K562 (cell line): ENCODE data around the gene CFD. TPM values are rescaled to one million over a fixed set of nuclear protein-coding genes. Genes with fewer than 3 reads are reported as not detected.
"Not testable (repeated sequence)": the region's sequence is repeated elsewhere in the genome, so short reads cannot be mapped to it uniquely, and the experiment has no call there.

Experiments
- ATAC-seq: fragments of 200-7000 bp; cut with Tn5 transposase; 3 replicates; pipeline ENCODE4 v1.9.1; 2020; ENCODE audit warnings: moderate library complexity
- BruUV-seq: library from RNA; stranded (reverse); fragments of 400-500 nt; replicated peaks from 2 replicates; lab custom pipeline; 2021; lab: Mats Ljungman, UMichigan
- CTCF ChIA-PET: fragments of 300-600 bp; formaldehyde crosslinking; extraction: SDS; loops from one replicate; lab custom pipeline; 2021; ENCODE audit warnings: low intra/inter-chr PET ratio; lab: Yijun Ruan, JAX
- POLR2A ChIA-PET: fragments of 300-600, 350-650 bp; sonication (Branson Sonifier 250); formaldehyde crosslinking; extraction: SDS; loops from one replicate; lab custom pipeline; 2021; ENCODE audit warnings: antibody characterized with exemption, inconsistent platforms; lab: Yijun Ruan, JAX
- DNase-seq, 4 experiments: peaks; one replicate each; pipeline versions ENCODE4 v3.0.0 to v3.0.0-alpha.2; 2011 to 2018; ENCODE audit warnings: low spot score in 3 of 4, mixed read lengths in 3 of 4; ENCODE audit errors: extremely low read depth in 1 of 4
- FAIRE-seq: peaks from 2 replicates; lab custom pipeline; 2011; peaks lifted over from hg19 to GRCh38; lab: Jason Lieb, UNC
- H2AFZ ChIP-seq: 2 replicates; pipeline ENCODE4 v1.6.0; 2011; ENCODE audit warnings: low read depth, low read length, control low read depth, inconsistent platforms
- H3K27ac ChIP-seq: fragments of 200-600 bp; 3 replicates; pipeline ENCODE4 v1.8.0; 2011; ENCODE audit warnings: low read depth, mild to moderate bottlenecking, control low read depth, inconsistent platforms, low read length, moderate library complexity, mixed read lengths; ENCODE audit errors: extremely low read depth
- H3K27me3 ChIP-seq, 2 experiments: fragments of 300-600 bp in 1 of 2; 2 replicates in 1 of 2; 3 replicates in 1 of 2; pipeline versions ENCODE4 v1.6.0 to v1.8.0; 2011; ENCODE audit warnings: inconsistent platforms in 2 of 2, low read length in 2 of 2, mild to moderate bottlenecking in 1 of 2, mixed read lengths in 1 of 2, moderate library complexity in 1 of 2; ENCODE audit not compliant: control insufficient read depth in 2 of 2, insufficient read depth in 2 of 2
- H3K36me3 ChIP-seq: fragments of 300-600 bp; 3 replicates; pipeline ENCODE4 v1.8.0; 2011; ENCODE audit warnings: mild to moderate bottlenecking, low read length, inconsistent platforms; ENCODE audit not compliant: control insufficient read depth, insufficient read depth
- H3K4me1 ChIP-seq, 2 experiments: fragments of 200-600 bp in 1 of 2; replicated peaks in 1 of 2; 2 replicates in 1 of 2; 3 replicates in 1 of 2; pipeline versions ENCODE4 v1.5.1 to v1.8.0; 2011; ENCODE audit warnings: inconsistent platforms in 2 of 2, low read length in 2 of 2, mild to moderate bottlenecking in 1 of 2, mixed read lengths in 1 of 2, moderate library complexity in 1 of 2; ENCODE audit not compliant: control insufficient read depth in 2 of 2, insufficient read depth in 2 of 2
- H3K4me2 ChIP-seq: 2 replicates; pipeline ENCODE4 v1.6.1; 2011; ENCODE audit warnings: low read length, control low read depth, inconsistent platforms, mixed read lengths; ENCODE audit not compliant: insufficient read depth
- H3K4me3 ChIP-seq: fragments of 200-600 bp; sonication (generic), shearing (Covaris generic); 2 replicates; pipeline ENCODE4 v1.5.1; 2016; ENCODE audit warnings: control low read depth, inconsistent platforms
- H3K79me2 ChIP-seq: fragments of 200-600 bp; 3 replicates; pipeline ENCODE4 v1.8.0; 2011; ENCODE audit warnings: low read length, inconsistent platforms; ENCODE audit not compliant: control insufficient read depth, insufficient read depth
- H3K9ac ChIP-seq, 2 experiments: 2 replicates each; pipeline versions ENCODE4 v1.6.0 to v1.6.1; 2011; ENCODE audit warnings: low read depth in 2 of 2, low read length in 2 of 2, control low read depth in 1 of 2, inconsistent platforms in 1 of 2, mild to moderate bottlenecking in 1 of 2, mixed read lengths in 1 of 2; ENCODE audit not compliant: insufficient read depth in 1 of 2
- H3K9me1 ChIP-seq: one replicate; pipeline ENCODE4 v1.6.0; 2011; ENCODE audit warnings: inconsistent platforms, mild to moderate bottlenecking, low read length, moderate library complexity; ENCODE audit not compliant: control insufficient read depth, insufficient read depth
- H3K9me3 ChIP-seq: replicated peaks from 2 replicates; pipeline ENCODE4 v1.5.1; 2011; ENCODE audit warnings: low read depth, low read length, inconsistent platforms; ENCODE audit not compliant: control insufficient read depth, insufficient read depth
- H4K20me1 ChIP-seq: replicated peaks from 2 replicates; pipeline ENCODE4 v1.6.1; 2011; ENCODE audit warnings: low read length, inconsistent platforms, mixed read lengths; ENCODE audit not compliant: control insufficient read depth, insufficient read depth
- FIP1L1 ChIP-seq: fragments of 200-400 bp; formaldehyde crosslinking; IDR thresholded peaks from 2 replicates; pipeline ENCODE4 v1.6.1; 2018; ENCODE audit warnings: mild to moderate bottlenecking, low read depth, low read length; ENCODE audit not compliant: poor library complexity, severe bottlenecking
- POLR2G ChIP-seq: fragments of 200-400 bp; formaldehyde crosslinking; IDR thresholded peaks from 2 replicates; pipeline ENCODE4 v1.6.1; 2017; ENCODE audit warnings: low read depth, mild to moderate bottlenecking, antibody characterized with exemption, low read length, moderate library complexity
- RBFOX2 ChIP-seq: fragments of 200-400 bp; formaldehyde crosslinking; IDR thresholded peaks from 2 replicates; pipeline ENCODE4 v1.6.1; 2017; ENCODE audit warnings: low read depth, mild to moderate bottlenecking, low read length, moderate library complexity
- WGBS: fragments of 100-300 bp; shearing (Covaris generic); methylation state at CpG from one replicate; pipeline ENCODE4 v1.1.6; 2016; ENCODE audit warnings: low coverage, mixed read lengths; ENCODE audit not compliant: insufficient coverage; ENCODE audit errors: missing lambda C conversion rate; 5-methylcytosine and 5-hydroxymethylcytosine counted together
- in situ Hi-C: fragments of 300-500 bp; cut with MboI; formaldehyde crosslinking; loops from 4 replicates; pipeline ENCODE4 v1.15.0; 2018; ENCODE audit warnings: inconsistent platforms, mixed read lengths
- intact Hi-C: fragments of 100-400 bp; cut with micrococcal nuclease; formaldehyde crosslinking; loops from 2 replicates; pipeline ENCODE4 v1.14.2; 2022
- polyA plus RNA-seq, 8 experiments: library from polyadenylated mRNA; depleted of rRNA in 4 of 8; stranded (reverse) in 5 of 8; unstranded in 3 of 8; fragments of >200 nt; fragmentation: Nextera tagmentation in 2 of 8; fragmentation: Illumina TruSeq in 1 of 8; extraction: Ambion mirVana in 2 of 8; extraction: Trizol in 1 of 8; gene quantifications; 2 replicates each; pipeline versions ENCODE4 v1.2.1 to v1.2.3, GENCODE V29; 2011 to 2014; ENCODE audit warnings: inconsistent platforms in 1 of 8, missing spikeins in 1 of 8
- total RNA-seq, 7 experiments: library from RNA; depleted of rRNA in 6 of 7; stranded (reverse); fragments of >200 nt in 6 of 7; fragmentation: Illumina TruSeq in 2 of 7; extraction: Trizol in 2 of 7; gene quantifications; 2 replicates each; pipeline versions ENCODE4 v1.2.1 to v1.2.3, GENCODE V29; 2011 to 2021; ENCODE audit warnings: low replicate concordance in 1 of 7

Gene CFD
- total and polyA plus RNA-seq, 9 of the 15 experiments (the other 6 are each of a cell fraction or from before 2014, with no cell fraction given): 0.52 to 59.4 (median 7.6) TPM

GRCh38 chr19:891421-892200 lies 32.1 kb downstream of the CFD start:
- POLR2A ChIA-PET: interaction anchor here (0.6 to 2.9 kb wide), 4 partner anchors 10 to 86 kb away, joined by 3 to 15 read pairs (median 7); no protein-coding TSS in a partner anchor
- H3K9me3 ChIP-seq, H4K20me1 ChIP-seq, H3K9me1 ChIP-seq, H2AFZ ChIP-seq, FAIRE-seq, in situ Hi-C loops, BruUV-seq, DNase-seq, CTCF ChIA-PET, ATAC-seq, H3K27me3 ChIP-seq: not testable (repeated sequence)
- Histone ChIP-seq H3K4me3 (peak overlapping the region; percentile 79), H3K4me1 (peaks cover 9 to 62% of the 10 kb centered on the region in 2 experiments; a peak in 4 of 5 replicates), H3K4me2 (peak overlapping the region; percentile 83), H3K27ac (peak overlapping the region; percentile 100; the same call in 1 of the 3 replicates), H3K9ac (peak overlapping the region; percentile 73 to 95; a peak in 3 of 4 replicates), H3K36me3 (peaks cover 38% of the 10 kb centered on the region; the same call in 2 of the 3 replicates), H3K79me2 (peaks cover 40% of the 10 kb centered on the region)
- TF ChIP-seq POLR2G: peak; percentile 56
- peak; percentile 23 for TF ChIP-seq FIP1L1
- TF ChIP-seq RBFOX2: peak; percentile 63
- 87% methylated on average over 24 of the region's 50 CpGs for WGBS
- intact Hi-C loops: loop anchor here (2.0 kb wide), 1 partner anchor 15 kb away; no protein-coding TSS in a partner anchor
